ENCODE results near the gene RCAN2.
"Not testable (repeated sequence)": the region's sequence is repeated elsewhere in the genome, so short reads cannot be mapped to it uniquely, and the experiment has no call there.

Gene RCAN2

GRCh38 chr6:46438245-46438644, 53.0 kb downstream of the RCAN2 start:
- DNase-seq = no peak

- DNase-seq = no peak
Measured at GRCh38 chr6:46437671-46438221, 53.5 kb downstream of the RCAN2 start.

- no peak for DNase-seq
Measured at GRCh38 chr6:46422619-46423018, 68.6 kb downstream of the RCAN2 start.

GRCh38 chr6:46421939-46422338, 69.3 kb downstream of the RCAN2 start:
- no peak for DNase-seq

GRCh38 chr6:46420921-46421638, 70.2 kb downstream of the RCAN2 start:
- DNase-seq = no peak

- DNase-seq = peak; percentile 63
Measured at GRCh38 chr6:46419576-46420002, 71.7 kb downstream of the RCAN2 start.

GRCh38 chr6:46414398-46414797, 76.9 kb downstream of the RCAN2 start:
- DNase-seq = no peak

GRCh38 chr6:46412662-46413061, 78.6 kb downstream of the RCAN2 start:
- no peak for DNase-seq

- DNase-seq = no peak
Measured at GRCh38 chr6:46411456-46412197, 79.6 kb downstream of the RCAN2 start.

GRCh38 chr6:46410334-46410953, 80.8 kb downstream of the RCAN2 start:
- no peak for DNase-seq

- no peak for DNase-seq
Measured at GRCh38 chr6:46407776-46408530, 83.3 kb downstream of the RCAN2 start.

GRCh38 chr6:46407246-46407645, 84.0 kb downstream of the RCAN2 start:
- no peak for DNase-seq

GRCh38 chr6:46405620-46406180, 85.5 kb downstream of the RCAN2 start:
- not testable (repeated sequence) for DNase-seq

- no peak for DNase-seq
Measured at GRCh38 chr6:46400898-46401297, 90.4 kb downstream of the RCAN2 start.

- DNase-seq = no peak
Measured at GRCh38 chr6:46395530-46395929, 95.7 kb downstream of the RCAN2 start.

GRCh38 chr6:46393940-46394337, 97.3 kb downstream of the RCAN2 start:
- no peak for DNase-seq

GRCh38 chr6:46393161-46393939, 97.9 kb downstream of the RCAN2 start:
- DNase-seq = no peak

- no peak for DNase-seq
Measured at GRCh38 chr6:46392294-46392693, 99.0 kb downstream of the RCAN2 start.

- DNase-seq = no peak
Measured at GRCh38 chr6:46390153-46390876, 100.9 kb downstream of the RCAN2 start.

- not testable (repeated sequence) for DNase-seq
Measured at GRCh38 chr6:46387728-46388127, 103.5 kb downstream of the RCAN2 start.

GRCh38 chr6:46381579-46381978, 109.7 kb downstream of the RCAN2 start:
- DNase-seq = no peak
